Cardiac fibroblast (primary cell): ENCODE measurements around the gene SERPINA6.
"Not testable (repeated sequence)": the region's sequence is repeated elsewhere in the genome, so short reads cannot be mapped to it uniquely, and the experiment has no call there.

Source experiments
- DNase-seq, 2 donors: peaks; one replicate each; pipeline versions ENCODE4 v3.0.0 to v3.0.0-alpha.2; 2010; ENCODE audit warnings: low read depth in 2 of 2
- H3K4me3 ChIP-seq, 2 donors: replicated peaks in 1 of 2; 1 replicate in 1 of 2; 2 replicates in 1 of 2; pipeline ENCODE4 v1.5.1; 2011; ENCODE audit warnings: low read depth in 2 of 2, low read length in 2 of 2, mild to moderate bottlenecking in 2 of 2, moderate library complexity in 1 of 2
- CTCF ChIP-seq: IDR thresholded peaks from one replicate; pipeline ENCODE4 v1.5.1; 2011; ENCODE audit warnings: low read depth, mild to moderate bottlenecking, low read length, inconsistent platforms

Gene SERPINA6

GRCh38 chr14:94305620-94306019, 17.5 kb downstream of the SERPINA6 start:
- no peak for TF ChIP-seq CTCF
- H3K4me3 ChIP-seq = no peak overlapping the region
- no peak for DNase-seq

GRCh38 chr14:94304243-94304642, 18.9 kb downstream of the SERPINA6 start:
- H3K4me3 ChIP-seq = no peak overlapping the region
- no peak for TF ChIP-seq CTCF
- DNase-seq = no peak

GRCh38 chr14:94303111-94303510, 20.0 kb downstream of the SERPINA6 start:
- no peak overlapping the region for H3K4me3 ChIP-seq
- no peak for DNase-seq
- no peak for TF ChIP-seq CTCF

- H3K4me3 ChIP-seq = no peak overlapping the region
- no peak for DNase-seq
- no peak for TF ChIP-seq CTCF
Observed at GRCh38 chr14:94298130-94298529, 25.0 kb downstream of the SERPINA6 start.

- DNase-seq, H3K4me3 ChIP-seq: not testable (repeated sequence)
Observed at GRCh38 chr14:94296181-94296545, 27.0 kb downstream of the SERPINA6 start.

GRCh38 chr14:94295360-94296180, 27.6 kb downstream of the SERPINA6 start:
- no peak overlapping the region for H3K4me3 ChIP-seq
- TF ChIP-seq CTCF = no peak
- no peak for DNase-seq

GRCh38 chr14:94293578-94293924, 29.6 kb downstream of the SERPINA6 start:
- TF ChIP-seq CTCF = no peak
- no peak for DNase-seq
- no peak overlapping the region for H3K4me3 ChIP-seq
